Glutamatergic neuron (in vitro differentiated cells): Measurements from ENCODE around the gene PNKD. TPM values are rescaled to one million over a fixed set of nuclear protein-coding genes. Genes with fewer than 3 reads are reported as not detected.
A peak's percentile ranks its signal among the peaks of the same experiment; 100 is the strongest.

ENCODE experiments used
- DNase-seq: peaks from one replicate; pipeline ENCODE4 v3.0.0; 2022
- H3K27ac Mint-ChIP-seq: one replicate; pipeline ENCODE4 v1.8.0; 2020; ENCODE audit warnings: mild to moderate bottlenecking, mixed read lengths, inconsistent platforms; ENCODE audit not compliant: unreplicated experiment
- H3K27me3 Mint-ChIP-seq: one replicate; pipeline ENCODE4 v1.8.0; 2020; ENCODE audit warnings: mild to moderate bottlenecking, moderate library complexity, mixed read lengths, inconsistent platforms; ENCODE audit not compliant: unreplicated experiment
- H3K36me3 Mint-ChIP-seq: one replicate; pipeline ENCODE4 v1.8.0; 2020; ENCODE audit warnings: mild to moderate bottlenecking, mixed read lengths, inconsistent platforms; ENCODE audit not compliant: unreplicated experiment
- H3K4me1 Mint-ChIP-seq: one replicate; pipeline ENCODE4 v1.8.0; 2020; ENCODE audit warnings: mild to moderate bottlenecking, low read depth, mixed read lengths, inconsistent platforms; ENCODE audit not compliant: unreplicated experiment
- H3K4me3 Mint-ChIP-seq: one replicate; pipeline ENCODE4 v1.8.0; 2020; ENCODE audit warnings: mild to moderate bottlenecking, mixed read lengths, inconsistent platforms; ENCODE audit not compliant: unreplicated experiment
- H3K9me3 Mint-ChIP-seq: one replicate; pipeline ENCODE4 v1.8.0; 2020; ENCODE audit warnings: mild to moderate bottlenecking, moderate library complexity, mixed read lengths, inconsistent platforms; ENCODE audit not compliant: unreplicated experiment
- CTCF ChIP-seq: fragments of 200-600 bp; sonication (generic); IDR thresholded peaks from one replicate; pipeline ENCODE4 v1.5.0; 2021; ENCODE audit not compliant: partially characterized antibody, unreplicated experiment
- total RNA-seq: library from RNA; stranded (reverse); fragmentation: NEBNext Ultra II Directional; extraction: Animal tissue kit (Norgen Biotek cat#: 25700); gene quantifications from one replicate; pipeline ENCODE4 v1.2.1, GENCODE V29; 2021; ENCODE audit not compliant: unreplicated experiment

The PNKD gene
- total RNA-seq, 1 donor from 2014 or later: 44.2 TPM

DNA sequence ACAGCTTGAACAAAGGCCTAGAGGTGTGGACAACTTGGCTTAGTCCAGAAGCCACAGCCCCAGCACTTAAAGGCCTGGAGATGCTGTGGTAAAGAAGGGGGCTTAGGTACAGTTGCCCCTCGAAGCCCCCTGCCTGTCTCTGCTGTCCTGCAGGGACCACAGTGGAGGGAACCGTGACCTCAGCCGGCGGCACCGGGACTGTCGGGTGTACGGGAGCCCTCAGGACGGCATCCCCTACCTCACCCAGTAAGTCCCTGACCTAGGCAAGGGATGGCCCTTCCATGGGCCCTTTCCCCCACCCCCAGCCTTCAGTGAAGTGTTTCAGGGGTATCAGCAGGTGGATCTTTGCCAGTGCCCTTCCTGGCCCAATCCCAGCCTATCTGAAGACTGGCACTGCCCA, 71.1 kb downstream of the PNKD start:
- TF ChIP-seq CTCF: no peak
- Mint-ChIP-seq H3K4me3 (no peak overlapping the region), H3K4me1 (peaks cover 14% of the 10 kb centered on the region), H3K27me3 (peaks cover 7% of the 10 kb centered on the region), H3K27ac (no peak overlapping the region), H3K9me3 (peaks cover 1% of the 10 kb centered on the region), H3K36me3 (no peaks in the 10 kb centered on the region)
- DNase-seq: no peak

- no peak for DNase-seq
- no peak overlapping the region for H3K27ac Mint-ChIP-seq
Observed at GRCh38 chr2:218342837-218343236, 72.5 kb downstream of the PNKD start.

GRCh38 chr2:218343591-218343990, 73.3 kb downstream of the PNKD start:
- no peak for DNase-seq
- Mint-ChIP-seq H3K36me3 (no peaks in the 10 kb centered on the region), H3K4me1 (peaks cover 16% of the 10 kb centered on the region), H3K27ac (peak overlapping the region; percentile 17), H3K9me3 (peaks cover 5% of the 10 kb centered on the region), H3K4me3 (no peak overlapping the region), H3K27me3 (peaks cover 8% of the 10 kb centered on the region)
- no peak for TF ChIP-seq CTCF

More at GRCh38 chr2:218342837-218343236, 72.5 kb downstream of the PNKD start:
- Mint-ChIP-seq H3K27me3 (peaks cover 8% of the 10 kb centered on the region), H3K4me1 (peaks cover 16% of the 10 kb centered on the region), H3K4me3 (no peak overlapping the region), H3K9me3 (peaks cover 5% of the 10 kb centered on the region), H3K36me3 (no peaks in the 10 kb centered on the region)
- no peak for TF ChIP-seq CTCF

DNA sequence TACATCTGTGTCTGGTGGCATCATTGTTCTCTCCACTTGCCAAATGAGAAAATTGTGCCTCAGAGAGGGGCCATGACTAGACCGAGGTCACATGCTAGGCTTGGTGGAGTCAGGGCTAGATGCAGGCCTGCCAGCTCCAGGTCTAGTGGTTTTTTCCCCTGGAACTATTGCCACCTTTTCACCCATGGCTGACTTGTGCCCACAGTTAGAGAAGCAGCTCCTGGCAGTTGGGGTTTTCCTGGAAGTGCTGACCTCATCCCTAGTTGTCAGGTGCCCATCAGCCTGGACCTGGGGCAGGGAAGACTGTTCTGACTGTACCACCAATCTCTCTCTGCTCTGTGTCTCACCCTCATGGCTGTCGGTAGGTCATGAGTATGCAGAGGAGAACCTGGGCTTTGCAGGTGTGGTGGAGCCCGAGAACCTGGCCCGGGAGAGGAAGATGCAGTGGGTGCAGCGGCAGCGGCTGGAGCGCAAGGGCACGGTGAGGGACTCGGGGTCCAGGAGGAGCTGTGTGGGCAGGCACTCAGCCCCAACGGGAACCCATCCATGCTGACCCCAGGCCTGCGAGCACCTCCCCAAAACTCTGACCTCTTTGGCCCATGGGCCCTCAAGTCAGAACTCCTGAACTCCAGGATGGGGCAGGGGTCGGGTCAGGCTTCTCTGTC, 73.9 kb downstream of the PNKD start:
- peaks cover 5% of the 10 kb centered on the region for H3K9me3 Mint-ChIP-seq
- H3K36me3 Mint-ChIP-seq: no peaks in the 10 kb centered on the region
- H3K4me1 Mint-ChIP-seq: peaks cover 16% of the 10 kb centered on the region
- no peak overlapping the region for H3K27ac Mint-ChIP-seq
- peaks cover 8% of the 10 kb centered on the region for H3K27me3 Mint-ChIP-seq
- no peak for TF ChIP-seq CTCF
- DNase-seq: no peak
- no peak overlapping the region for H3K4me3 Mint-ChIP-seq

DNA sequence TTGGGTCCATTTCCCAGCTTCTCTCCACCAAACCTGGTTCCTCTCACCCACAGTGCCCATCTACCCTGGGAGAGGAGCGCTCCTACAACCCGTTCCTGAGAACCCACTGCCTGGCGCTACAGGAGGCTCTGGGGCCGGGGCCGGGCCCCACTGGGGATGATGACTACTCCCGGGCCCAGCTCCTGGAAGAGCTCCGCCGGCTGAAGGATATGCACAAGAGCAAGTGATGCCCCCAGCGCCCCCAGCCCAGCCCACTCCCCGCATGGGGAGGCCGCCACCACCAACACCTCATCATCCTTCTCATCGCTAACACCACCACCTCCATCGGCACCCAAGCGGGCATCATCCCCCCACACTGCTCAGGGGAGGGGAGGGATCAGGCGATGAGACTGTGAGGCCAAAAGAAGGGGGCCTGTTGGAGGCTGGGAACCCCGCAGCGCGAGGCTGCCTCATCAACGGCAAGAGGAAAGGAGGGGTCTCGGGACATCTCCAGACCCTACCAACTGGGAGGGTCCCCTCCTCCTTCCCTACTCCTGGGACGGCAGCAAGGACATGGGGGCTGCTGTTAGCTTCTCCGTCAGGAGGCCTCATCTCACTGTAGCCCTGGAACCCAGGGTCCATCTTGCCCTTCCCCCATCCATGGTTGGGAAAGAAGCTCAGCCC, 74.6 kb downstream of the PNKD start:
- peaks cover 7% of the 10 kb centered on the region for H3K9me3 Mint-ChIP-seq
- peaks cover 10% of the 10 kb centered on the region for H3K27me3 Mint-ChIP-seq
- no peak overlapping the region for H3K27ac Mint-ChIP-seq
- H3K4me1 Mint-ChIP-seq: peaks cover 16% of the 10 kb centered on the region
- no peak overlapping the region for H3K4me3 Mint-ChIP-seq
- H3K36me3 Mint-ChIP-seq: peaks cover 4% of the 10 kb centered on the region
- no peak for DNase-seq
- TF ChIP-seq CTCF: no peak
